ENCODE data around the gene POU2AF2.
"Not testable (repeated sequence)": the region's sequence is repeated elsewhere in the genome, so short reads cannot be mapped to it uniquely, and the experiment has no call there.

POU2AF2 gene

GRCh38 chr11:111229604-111230003 is 15.9 kb upstream of the POU2AF2 start:
- Mint-ChIP-seq H3K36me3 (ENCODE audit: low read depth) (no peaks in the 10 kb centered on the region), H3K9me3 (no peaks in the 10 kb centered on the region), H3K27me3 (peaks cover 16% of the 10 kb centered on the region), H3K4me1 (ENCODE audit: low read depth) (peaks cover 16% of the 10 kb centered on the region), H3K27ac (no peak overlapping the region), H3K4me3 (no peak overlapping the region)
- intact Hi-C loops (cut with micrococcal nuclease), result loop anchor here (2.0 to 10.0 kb wide), 2 partner anchors 705 to 767 kb away; no protein-coding TSS in a partner anchor

GRCh38 chr11:111230122-111230465 is 15.4 kb upstream of the POU2AF2 start:
- Mint-ChIP-seq H3K4me3 (no peak overlapping the region), H3K9me3 (no peaks in the 10 kb centered on the region), H3K4me1 (ENCODE audit: low read depth) (peaks cover 16% of the 10 kb centered on the region), H3K27me3 (peaks cover 14% of the 10 kb centered on the region), H3K27ac (no peak overlapping the region), H3K36me3 (ENCODE audit: low read depth) (no peaks in the 10 kb centered on the region)
- intact Hi-C loops (cut with micrococcal nuclease), result loop anchor here (2.0 to 10.0 kb wide), 2 partner anchors 705 to 767 kb away; no protein-coding TSS in a partner anchor

- intact Hi-C loops (cut with micrococcal nuclease), result loop anchor here (2.0 to 10.0 kb wide), 2 partner anchors 707 to 769 kb away; no protein-coding TSS in a partner anchor
- Mint-ChIP-seq H3K36me3 (ENCODE audit: low read depth) (no peaks in the 10 kb centered on the region), H3K4me3 (no peak overlapping the region), H3K4me1 (ENCODE audit: low read depth) (peaks cover 16% of the 10 kb centered on the region), H3K9me3 (no peaks in the 10 kb centered on the region), H3K27me3 (peaks cover 12% of the 10 kb centered on the region), H3K27ac (no peak overlapping the region)
Measured at GRCh38 chr11:111231836-111232235, 13.7 kb upstream of the POU2AF2 start.

- no peaks in the 10 kb centered on the region for H3K4me1 Mint-ChIP-seq (ENCODE audit: low read depth)
- H3K27ac Mint-ChIP-seq, result no peak overlapping the region
- no peak overlapping the region for H3K4me3 Mint-ChIP-seq
- H3K27me3 Mint-ChIP-seq, result peaks cover 5% of the 10 kb centered on the region
- H3K36me3 Mint-ChIP-seq (ENCODE audit: low read depth), result no peaks in the 10 kb centered on the region
- intact Hi-C loops (cut with micrococcal nuclease), result loop anchor here (10.0 kb wide), 1 partner anchor 712 kb away; no protein-coding TSS in a partner anchor
- no peaks in the 10 kb centered on the region for H3K9me3 Mint-ChIP-seq
Measured at GRCh38 chr11:111236383-111236782, 9.1 kb upstream of the POU2AF2 start.

- intact Hi-C loops (cut with micrococcal nuclease), result loop anchor here (10.0 kb wide), 1 partner anchor 713 kb away; no protein-coding TSS in a partner anchor
- Mint-ChIP-seq H3K27me3 (no peaks in the 10 kb centered on the region), H3K36me3 (ENCODE audit: low read depth) (no peaks in the 10 kb centered on the region), H3K4me3 (no peak overlapping the region), H3K4me1 (ENCODE audit: low read depth) (no peaks in the 10 kb centered on the region), H3K9me3 (no peaks in the 10 kb centered on the region), H3K27ac (no peak overlapping the region)
Measured at GRCh38 chr11:111237926-111238325, 7.6 kb upstream of the POU2AF2 start.

GRCh38 chr11:111246956-111247355 is 1.4 kb downstream of the POU2AF2 start:
- Mint-ChIP-seq H3K9me3 (no peaks in the 10 kb centered on the region), H3K4me1 (ENCODE audit: low read depth) (peaks cover 6% of the 10 kb centered on the region), H3K36me3 (ENCODE audit: low read depth) (no peaks in the 10 kb centered on the region), H3K27me3 (no peaks in the 10 kb centered on the region), H3K4me3 (no peak overlapping the region), H3K27ac (no peak overlapping the region)
- intact Hi-C loops (cut with micrococcal nuclease), result no loop called here

- intact Hi-C loops (cut with micrococcal nuclease), result no loop called here
- H3K36me3 Mint-ChIP-seq (ENCODE audit: low read depth), result no peaks in the 10 kb centered on the region
- H3K9me3 Mint-ChIP-seq, result no peaks in the 10 kb centered on the region
- H3K4me1 Mint-ChIP-seq (ENCODE audit: low read depth), result peaks cover 6% of the 10 kb centered on the region
- H3K27ac Mint-ChIP-seq, result no peak overlapping the region
- H3K27me3 Mint-ChIP-seq, result no peaks in the 10 kb centered on the region
- no peak overlapping the region for H3K4me3 Mint-ChIP-seq
Measured at GRCh38 chr11:111250936-111251335, 5.4 kb downstream of the POU2AF2 start.

GRCh38 chr11:111253131-111253530 is 7.6 kb downstream of the POU2AF2 start:
- intact Hi-C loops (cut with micrococcal nuclease), result no loop called here
- no peak overlapping the region for H3K27ac Mint-ChIP-seq
- no peak overlapping the region for H3K4me3 Mint-ChIP-seq
- H3K27me3 Mint-ChIP-seq, result no peaks in the 10 kb centered on the region
- H3K9me3 Mint-ChIP-seq, result no peaks in the 10 kb centered on the region
- no peaks in the 10 kb centered on the region for H3K36me3 Mint-ChIP-seq (ENCODE audit: low read depth)
- peaks cover 6% of the 10 kb centered on the region for H3K4me1 Mint-ChIP-seq (ENCODE audit: low read depth)

- H3K27ac Mint-ChIP-seq, result no peak overlapping the region
- no peaks in the 10 kb centered on the region for H3K27me3 Mint-ChIP-seq
Measured at GRCh38 chr11:111253630-111254029, 8.1 kb downstream of the POU2AF2 start.

GRCh38 chr11:111258046-111258445 is 12.5 kb downstream of the POU2AF2 start:
- no peaks in the 10 kb centered on the region for H3K9me3 Mint-ChIP-seq
- no peaks in the 10 kb centered on the region for H3K36me3 Mint-ChIP-seq (ENCODE audit: low read depth)
- intact Hi-C loops (cut with micrococcal nuclease), result no loop called here

More at GRCh38 chr11:111253630-111254029, 8.1 kb downstream of the POU2AF2 start:
- Mint-ChIP-seq H3K4me3 (no peak overlapping the region), H3K36me3 (ENCODE audit: low read depth) (no peaks in the 10 kb centered on the region), H3K4me1 (ENCODE audit: low read depth) (peaks cover 6% of the 10 kb centered on the region), H3K9me3 (no peaks in the 10 kb centered on the region)
- intact Hi-C loops (cut with micrococcal nuclease), result no loop called here

GRCh38 chr11:111259896-111260295 is 14.4 kb downstream of the POU2AF2 start:
- intact Hi-C loops (cut with micrococcal nuclease), result no loop called here
- H3K27me3 Mint-ChIP-seq, result no peaks in the 10 kb centered on the region
- H3K36me3 Mint-ChIP-seq (ENCODE audit: low read depth), result no peaks in the 10 kb centered on the region
- no peak overlapping the region for H3K27ac Mint-ChIP-seq
- no peaks in the 10 kb centered on the region for H3K9me3 Mint-ChIP-seq
- H3K4me3 Mint-ChIP-seq, result no peak overlapping the region
- H3K4me1 Mint-ChIP-seq (ENCODE audit: low read depth), result peaks cover 8% of the 10 kb centered on the region

More at GRCh38 chr11:111258046-111258445, 12.5 kb downstream of the POU2AF2 start:
- Mint-ChIP-seq H3K4me1 (ENCODE audit: low read depth) (no peaks in the 10 kb centered on the region), H3K4me3 (no peak overlapping the region), H3K27ac (no peak overlapping the region), H3K27me3 (no peaks in the 10 kb centered on the region)

GRCh38 chr11:111260811-111261210 is 15.3 kb downstream of the POU2AF2 start:
- no peaks in the 10 kb centered on the region for H3K27me3 Mint-ChIP-seq
- no peak overlapping the region for H3K27ac Mint-ChIP-seq
- no peak overlapping the region for H3K4me3 Mint-ChIP-seq
- intact Hi-C loops (cut with micrococcal nuclease), result no loop called here
- H3K9me3 Mint-ChIP-seq, result no peaks in the 10 kb centered on the region
- H3K36me3 Mint-ChIP-seq (ENCODE audit: low read depth), result no peaks in the 10 kb centered on the region
- peaks cover 13% of the 10 kb centered on the region for H3K4me1 Mint-ChIP-seq (ENCODE audit: low read depth)

- H3K9me3 Mint-ChIP-seq, result no peaks in the 10 kb centered on the region
- H3K4me1 Mint-ChIP-seq (ENCODE audit: low read depth), result peaks cover 13% of the 10 kb centered on the region
- no peaks in the 10 kb centered on the region for H3K36me3 Mint-ChIP-seq (ENCODE audit: low read depth)
- no peak overlapping the region for H3K4me3 Mint-ChIP-seq
- no peaks in the 10 kb centered on the region for H3K27me3 Mint-ChIP-seq
- no peak overlapping the region for H3K27ac Mint-ChIP-seq
- intact Hi-C loops (cut with micrococcal nuclease), result no loop called here
Measured at GRCh38 chr11:111264646-111265045, 19.1 kb downstream of the POU2AF2 start.

- Mint-ChIP-seq H3K9me3 (no peaks in the 10 kb centered on the region), H3K4me3 (no peak overlapping the region), H3K4me1 (ENCODE audit: low read depth) (peaks cover 13% of the 10 kb centered on the region), H3K27me3 (no peaks in the 10 kb centered on the region), H3K27ac (no peak overlapping the region), H3K36me3 (ENCODE audit: low read depth) (no peaks in the 10 kb centered on the region)
- intact Hi-C loops (cut with micrococcal nuclease), result no loop called here
Measured at GRCh38 chr11:111265421-111265820, 19.9 kb downstream of the POU2AF2 start.

- intact Hi-C loops (cut with micrococcal nuclease); H3K9me3 Mint-ChIP-seq: not testable (repeated sequence)
- peaks cover 13% of the 10 kb centered on the region for H3K4me1 Mint-ChIP-seq (ENCODE audit: low read depth)
Measured at GRCh38 chr11:111268303-111268702, 22.8 kb downstream of the POU2AF2 start.

More at GRCh38 chr11:111268303-111268702, 22.8 kb downstream of the POU2AF2 start:
- H3K27ac Mint-ChIP-seq; H3K36me3 Mint-ChIP-seq (ENCODE audit: low read depth); H3K4me3 Mint-ChIP-seq; H3K27me3 Mint-ChIP-seq: not testable (repeated sequence)
